SKM-1 treated with dmso at 0.1 percent for 144 hours (cell line): ENCODE results near the gene FABP2.
"Not testable (repeated sequence)": the region's sequence is repeated elsewhere in the genome, so short reads cannot be mapped to it uniquely, and the experiment has no call there.

ENCODE experiments used
- DNase-seq: peaks from one replicate; lab custom pipeline; 2025; ENCODE audit not compliant: unreplicated experiment; lab: John Stamatoyannopoulos, UW

The FABP2 gene

GRCh38 chr4:119313237-119313636, 8.7 kb downstream of the FABP2 start:
- DNase-seq = peak; percentile 69

DNA sequence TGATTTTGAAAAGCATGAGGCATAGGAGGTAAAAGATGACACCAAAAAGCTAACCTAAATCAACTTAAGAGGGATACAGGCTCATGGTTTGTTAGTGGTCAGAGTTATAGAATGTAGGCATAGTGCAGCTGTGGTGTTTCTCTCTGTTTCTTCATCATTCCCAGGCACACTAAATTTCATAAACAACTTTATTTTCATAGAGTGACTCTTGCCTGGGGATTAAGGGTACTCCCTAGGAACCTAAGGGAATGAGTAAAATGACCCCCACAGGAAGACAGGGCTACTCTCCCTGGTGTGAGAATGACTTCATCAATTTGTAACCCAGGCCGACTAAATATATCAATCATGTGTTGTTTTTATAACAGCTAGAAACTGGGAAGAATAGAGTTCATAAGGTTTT, 11.1 kb downstream of the FABP2 start:
- DNase-seq = no peak

GRCh38 chr4:119307606-119308005, 14.3 kb downstream of the FABP2 start:
- no peak for DNase-seq

GRCh38 chr4:119304431-119304830, 17.5 kb downstream of the FABP2 start:
- DNase-seq = no peak

DNA sequence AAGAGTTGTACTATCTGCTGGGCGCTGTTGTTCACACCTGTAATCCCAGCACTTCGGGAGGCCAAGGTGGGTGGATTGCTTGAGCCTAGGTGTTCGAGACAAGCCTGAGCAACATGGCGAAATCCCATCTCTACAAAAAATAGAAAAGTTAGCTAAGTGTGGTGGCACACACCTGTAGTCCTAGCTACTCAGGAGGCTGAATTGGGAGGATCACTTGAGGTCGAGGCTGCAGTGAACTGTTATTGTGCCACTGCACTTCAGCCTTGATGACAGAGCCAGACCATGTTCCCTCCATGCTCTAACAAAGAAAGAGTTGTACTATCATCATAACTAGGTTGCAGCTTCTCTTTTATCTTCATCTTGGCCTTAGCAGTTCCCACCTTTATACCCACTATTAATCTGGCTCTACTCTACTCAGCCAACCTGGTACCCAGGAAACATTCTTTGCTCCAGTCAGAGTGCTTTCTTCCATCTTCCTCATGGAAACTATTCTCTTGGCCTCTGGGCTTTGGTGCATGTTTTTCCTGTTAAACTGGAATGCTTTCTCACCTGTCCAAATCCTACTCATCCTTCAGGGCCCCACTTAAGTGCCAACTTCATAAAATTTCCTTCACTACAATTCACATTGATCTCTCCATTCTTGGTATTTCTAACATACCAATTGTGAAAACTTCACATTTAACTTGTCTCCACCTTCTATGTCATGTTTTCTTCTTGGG, 18.2 kb downstream of the FABP2 start:
- DNase-seq = no peak

GRCh38 chr4:119302073-119302832, 19.7 kb downstream of the FABP2 start:
- DNase-seq = no peak

DNA sequence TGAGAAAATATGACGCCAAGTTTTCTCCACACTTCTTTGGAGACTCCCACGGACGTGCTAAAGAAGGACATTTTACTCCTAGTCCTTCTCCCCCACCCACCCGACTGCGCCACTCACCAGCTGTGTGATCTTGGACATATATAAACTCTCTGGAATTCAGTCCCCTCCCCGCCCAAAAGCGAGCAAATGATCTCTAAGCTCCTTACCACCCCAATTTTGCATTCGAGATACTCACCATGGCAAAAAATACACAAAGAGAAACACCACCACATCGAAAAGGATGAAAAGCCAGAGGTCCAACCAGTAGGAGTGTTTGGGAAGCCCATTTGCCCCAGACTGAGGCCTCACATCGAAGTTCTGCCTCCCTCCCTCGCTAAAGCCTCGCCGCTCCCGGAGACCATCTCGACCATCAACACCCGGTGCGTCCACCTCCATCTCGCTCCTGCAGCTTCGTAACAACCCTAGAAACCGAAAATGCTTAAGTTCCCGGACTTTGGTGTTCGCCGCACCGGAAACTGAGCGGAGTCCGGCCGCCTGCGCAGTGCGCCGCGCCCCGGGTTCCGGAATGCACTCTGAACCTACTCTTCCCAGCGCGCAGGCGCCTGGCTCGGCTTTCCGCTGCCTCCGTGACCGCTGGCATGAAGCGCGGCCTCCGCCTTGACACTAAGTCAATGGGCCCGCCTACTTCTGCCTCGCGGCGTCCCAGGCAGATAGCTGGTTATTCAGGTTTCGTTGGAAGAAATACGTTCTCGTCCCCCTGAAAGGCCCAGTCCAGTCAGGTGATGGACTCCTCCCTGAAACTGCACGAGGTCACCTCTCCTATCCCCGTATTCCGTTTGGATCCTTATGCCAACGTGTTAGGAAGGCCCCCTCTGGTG, 21.6 kb downstream of the FABP2 start:
- no peak for DNase-seq

GRCh38 chr4:119299741-119300100, 22.2 kb downstream of the FABP2 start:
- DNase-seq = no peak

DNA sequence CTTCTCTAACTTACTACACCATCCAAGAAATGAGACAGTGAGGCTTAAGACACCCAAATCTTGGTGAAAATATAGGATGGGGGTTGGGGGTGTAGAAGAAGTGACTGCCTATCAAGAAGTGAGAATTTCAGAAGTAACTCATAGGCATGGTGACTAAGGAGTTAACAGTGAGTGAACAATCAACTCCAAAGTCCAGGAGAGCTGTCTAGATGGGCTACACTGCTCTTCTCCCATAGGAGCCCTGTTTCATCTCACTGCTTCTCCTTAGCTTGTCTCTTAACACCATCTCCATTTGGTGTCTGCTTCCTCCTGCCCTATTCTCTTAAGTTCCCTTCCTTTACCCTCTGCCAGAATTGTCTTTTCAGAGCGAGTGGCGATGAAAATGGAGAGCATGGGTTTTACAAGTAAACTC, 22.7 kb downstream of the FABP2 start:
- DNase-seq = no peak

DNA sequence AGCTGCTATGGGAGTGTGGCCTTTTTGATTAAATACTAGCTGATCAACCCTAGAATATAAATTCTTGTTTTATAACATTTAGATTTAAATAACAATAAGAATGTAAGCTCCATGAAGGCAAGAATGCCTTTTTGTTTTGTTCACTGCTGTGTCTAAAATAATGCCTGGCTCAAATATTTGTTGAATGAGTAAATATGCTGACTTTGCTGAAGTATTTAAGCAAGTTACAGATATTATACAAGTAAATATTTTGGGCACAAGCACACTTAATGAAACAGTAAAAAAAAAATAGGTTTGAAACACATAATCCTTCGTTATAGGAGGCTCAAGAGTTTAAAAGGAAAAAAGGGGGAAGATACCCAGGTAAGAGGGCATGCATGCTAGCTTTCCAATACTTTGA, 24.1 kb downstream of the FABP2 start:
- no peak for DNase-seq

DNA sequence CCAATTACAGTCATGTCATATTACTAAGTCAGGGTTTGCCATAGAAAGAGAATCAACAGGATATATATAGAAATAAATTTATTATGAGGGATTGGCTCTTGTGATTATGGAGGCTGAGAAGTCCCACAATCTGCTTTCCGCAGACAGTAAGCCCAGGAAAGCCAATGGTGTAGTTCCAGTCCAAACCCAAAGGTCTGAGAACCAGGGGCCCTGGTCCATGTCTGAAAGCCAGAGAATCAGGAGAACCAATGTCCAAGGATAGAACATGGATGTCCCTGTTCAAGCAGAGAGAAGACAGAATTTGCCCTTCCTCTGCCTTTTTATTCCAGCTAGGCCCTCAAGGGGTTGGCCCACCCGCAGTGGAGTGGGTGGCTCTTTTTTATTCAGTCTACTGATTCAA, 25.6 kb downstream of the FABP2 start:
- DNase-seq = no peak

DNA sequence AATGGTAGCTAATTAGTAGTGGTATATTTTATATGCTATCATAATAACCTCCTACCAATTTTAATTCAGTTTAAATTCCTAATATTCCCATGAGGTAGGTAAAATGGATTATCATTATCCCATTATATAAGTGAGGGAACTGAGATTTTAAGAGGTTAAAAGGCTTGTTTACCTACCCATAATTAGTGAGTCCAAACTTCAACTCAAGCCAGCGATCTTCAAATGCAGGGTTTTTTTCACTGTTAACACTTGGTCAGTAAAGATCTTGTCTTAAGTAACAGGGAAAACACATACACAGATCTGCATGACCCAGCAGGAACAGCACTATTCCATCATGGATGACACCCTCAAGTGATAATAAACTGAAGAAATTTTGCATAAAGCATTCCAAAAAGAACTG, 31.3 kb downstream of the FABP2 start:
- no peak for DNase-seq

DNA sequence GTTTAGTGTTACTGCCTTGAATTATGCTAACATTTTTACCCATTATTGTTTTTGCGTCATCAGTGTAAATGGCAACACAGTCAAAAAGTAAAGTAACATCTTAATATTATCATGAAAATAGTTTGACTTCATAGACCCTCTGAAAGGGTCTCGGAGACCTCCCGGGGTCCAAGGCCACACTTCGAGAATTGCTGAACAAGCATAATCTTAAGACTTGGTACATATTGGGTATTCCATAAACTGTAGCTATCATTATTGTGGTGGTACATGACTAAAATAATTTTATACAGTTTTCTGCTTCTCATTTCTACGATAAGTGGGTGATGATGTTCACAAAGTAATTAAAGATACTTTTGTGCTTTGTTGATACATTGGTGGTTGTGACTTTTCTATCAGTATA, 32.6 kb downstream of the FABP2 start:
- DNase-seq = no peak

DNA sequence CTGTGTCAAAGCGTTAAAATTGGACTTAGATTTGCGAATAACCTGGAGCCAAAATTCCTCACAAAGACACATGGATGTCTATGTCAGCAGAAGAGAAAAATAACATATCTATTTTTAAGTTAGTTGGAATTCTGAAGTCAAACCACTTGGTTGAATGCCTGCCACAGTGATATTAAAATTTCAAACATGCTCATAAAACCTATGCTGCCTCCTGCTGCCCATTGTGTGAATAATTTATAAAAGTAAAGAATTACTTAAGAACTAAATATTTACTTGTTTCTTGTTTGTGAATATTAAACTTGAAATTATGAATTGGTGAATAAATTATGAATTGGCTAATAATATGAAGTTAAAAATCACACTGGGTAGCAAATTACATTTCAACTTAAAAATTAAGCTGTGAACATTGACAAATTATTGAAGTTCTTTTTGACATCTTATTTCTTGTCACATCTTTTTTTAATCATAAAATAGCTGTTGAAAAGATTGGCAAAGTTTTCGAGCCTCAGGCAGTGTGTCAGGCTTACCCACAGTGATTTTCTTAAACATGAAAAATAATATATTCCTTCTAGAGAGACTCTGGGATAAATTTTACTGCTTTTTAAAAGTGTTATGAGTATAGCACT, 35.4 kb downstream of the FABP2 start:
- no peak for DNase-seq

- DNase-seq = no peak
Observed at GRCh38 chr4:119284876-119285780, 36.8 kb downstream of the FABP2 start.

DNA sequence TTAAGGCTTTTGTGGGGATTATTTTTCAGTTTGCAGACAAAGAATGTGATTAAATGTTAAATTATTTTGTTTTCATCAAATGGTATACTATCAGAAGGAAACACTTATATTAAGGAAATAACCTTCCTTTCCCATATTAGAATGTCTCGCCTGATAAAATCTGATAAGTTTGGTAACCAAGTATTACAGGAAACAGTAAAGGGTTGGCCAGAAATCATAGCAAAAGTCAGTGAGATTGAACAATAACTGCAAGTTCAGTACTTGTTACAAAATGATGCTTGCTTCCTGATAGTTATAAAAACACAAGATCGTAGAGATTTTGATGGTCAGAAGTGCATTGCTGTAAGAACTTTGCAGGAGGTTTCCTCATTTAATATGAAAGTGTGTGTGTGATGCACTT, 40.5 kb downstream of the FABP2 start:
- no peak for DNase-seq

- not testable (repeated sequence) for DNase-seq
Observed at GRCh38 chr4:119279945-119280344, 42.0 kb downstream of the FABP2 start.

- not testable (repeated sequence) for DNase-seq
Observed at GRCh38 chr4:119279541-119279940, 42.4 kb downstream of the FABP2 start.

DNA sequence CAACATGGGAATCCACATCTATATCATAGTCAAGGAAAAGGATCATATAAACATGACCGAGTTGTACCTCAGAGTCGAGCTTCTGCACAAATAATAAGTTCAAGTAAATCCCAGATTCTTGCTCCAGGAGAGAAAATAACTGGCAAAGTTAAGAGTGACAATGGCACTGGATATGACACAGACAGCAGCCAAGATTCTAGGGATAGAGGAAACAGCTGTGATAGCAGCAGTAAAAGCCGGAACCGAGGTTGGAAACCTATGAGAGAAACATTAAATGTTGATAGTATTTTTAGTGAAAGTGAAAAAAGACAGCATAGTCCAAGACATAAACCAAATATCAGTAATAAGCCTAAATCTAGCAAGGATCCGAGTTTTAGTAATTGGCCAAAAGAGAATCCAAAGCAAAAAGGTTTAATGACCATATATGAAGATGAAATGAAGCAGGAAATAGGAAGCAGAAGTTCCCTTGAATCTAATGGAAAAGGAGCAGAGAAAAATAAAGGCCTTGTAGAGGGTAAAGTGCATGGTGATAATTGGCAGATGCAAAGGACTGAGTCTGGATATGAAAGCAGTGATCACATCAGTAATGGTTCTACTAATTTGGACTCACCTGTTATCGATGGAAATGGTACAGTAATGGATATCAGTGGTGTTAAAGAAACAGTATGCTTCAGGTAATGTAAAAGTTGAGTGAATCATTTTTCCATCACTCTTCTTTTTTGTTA, 50.4 kb downstream of the FABP2 start:
- no peak for DNase-seq

DNA sequence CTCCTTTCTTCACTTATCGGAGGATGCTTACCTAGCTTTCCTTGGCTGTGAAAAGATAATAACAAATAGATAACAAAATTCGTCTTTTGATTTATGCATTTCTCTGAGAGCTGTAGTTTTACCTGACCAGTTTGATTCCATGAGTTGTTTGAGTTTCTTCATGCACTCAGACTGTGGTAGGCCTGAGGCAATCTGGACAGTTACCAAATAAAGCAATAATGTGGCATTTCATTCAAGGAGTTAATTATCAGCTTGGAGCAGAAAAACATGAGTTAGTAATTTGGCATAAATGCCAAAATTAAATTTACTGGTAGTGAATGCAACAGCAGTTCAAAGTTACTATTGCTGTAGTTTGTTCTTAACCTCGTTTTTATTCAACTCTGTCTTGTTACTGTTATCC, 53.5 kb downstream of the FABP2 start:
- DNase-seq = no peak
